K562 (cell line): ENCODE measurements around the gene SLITRK6. TPM values are rescaled to one million over a fixed set of nuclear protein-coding genes. Genes with fewer than 3 reads are reported as not detected.

Experiments
- ATAC-seq: fragments of 200-7000 bp; cut with Tn5 transposase; 3 replicates; pipeline ENCODE4 v1.9.1; 2020; ENCODE audit warnings: moderate library complexity
- BruUV-seq: library from RNA; stranded (reverse); fragments of 400-500 nt; replicated peaks from 2 replicates; lab custom pipeline; 2021; lab: Mats Ljungman, UMichigan
- CTCF ChIA-PET: fragments of 300-600 bp; formaldehyde crosslinking; extraction: SDS; loops from one replicate; lab custom pipeline; 2021; ENCODE audit warnings: low intra/inter-chr PET ratio; lab: Yijun Ruan, JAX
- POLR2A ChIA-PET: fragments of 300-600, 350-650 bp; sonication (Branson Sonifier 250); formaldehyde crosslinking; extraction: SDS; loops from one replicate; lab custom pipeline; 2021; ENCODE audit warnings: antibody characterized with exemption, inconsistent platforms; lab: Yijun Ruan, JAX
- DNase-seq, 4 experiments: peaks; one replicate each; pipeline versions ENCODE4 v3.0.0 to v3.0.0-alpha.2; 2011 to 2018; ENCODE audit warnings: low spot score in 3 of 4, mixed read lengths in 3 of 4; ENCODE audit errors: extremely low read depth in 1 of 4
- FAIRE-seq: peaks from 2 replicates; lab custom pipeline; 2011; peaks lifted over from hg19 to GRCh38; lab: Jason Lieb, UNC
- H2AFZ ChIP-seq: 2 replicates; pipeline ENCODE4 v1.6.0; 2011; ENCODE audit warnings: low read depth, low read length, control low read depth, inconsistent platforms
- H3K27ac ChIP-seq: fragments of 200-600 bp; 3 replicates; pipeline ENCODE4 v1.8.0; 2011; ENCODE audit warnings: low read depth, mild to moderate bottlenecking, control low read depth, inconsistent platforms, low read length, moderate library complexity, mixed read lengths; ENCODE audit errors: extremely low read depth
- H3K27me3 ChIP-seq, 2 experiments: fragments of 300-600 bp in 1 of 2; 2 replicates in 1 of 2; 3 replicates in 1 of 2; pipeline versions ENCODE4 v1.6.0 to v1.8.0; 2011; ENCODE audit warnings: inconsistent platforms in 2 of 2, low read length in 2 of 2, mild to moderate bottlenecking in 1 of 2, mixed read lengths in 1 of 2, moderate library complexity in 1 of 2; ENCODE audit not compliant: control insufficient read depth in 2 of 2, insufficient read depth in 2 of 2
- H3K36me3 ChIP-seq: fragments of 300-600 bp; 3 replicates; pipeline ENCODE4 v1.8.0; 2011; ENCODE audit warnings: mild to moderate bottlenecking, low read length, inconsistent platforms; ENCODE audit not compliant: control insufficient read depth, insufficient read depth
- H3K4me1 ChIP-seq, 2 experiments: fragments of 200-600 bp in 1 of 2; replicated peaks in 1 of 2; 2 replicates in 1 of 2; 3 replicates in 1 of 2; pipeline versions ENCODE4 v1.5.1 to v1.8.0; 2011; ENCODE audit warnings: inconsistent platforms in 2 of 2, low read length in 2 of 2, mild to moderate bottlenecking in 1 of 2, mixed read lengths in 1 of 2, moderate library complexity in 1 of 2; ENCODE audit not compliant: control insufficient read depth in 2 of 2, insufficient read depth in 2 of 2
- H3K4me2 ChIP-seq: 2 replicates; pipeline ENCODE4 v1.6.1; 2011; ENCODE audit warnings: low read length, control low read depth, inconsistent platforms, mixed read lengths; ENCODE audit not compliant: insufficient read depth
- H3K4me3 ChIP-seq: fragments of 200-600 bp; sonication (generic), shearing (Covaris generic); 2 replicates; pipeline ENCODE4 v1.5.1; 2016; ENCODE audit warnings: control low read depth, inconsistent platforms
- H3K79me2 ChIP-seq: fragments of 200-600 bp; 3 replicates; pipeline ENCODE4 v1.8.0; 2011; ENCODE audit warnings: low read length, inconsistent platforms; ENCODE audit not compliant: control insufficient read depth, insufficient read depth
- H3K9ac ChIP-seq, 2 experiments: 2 replicates each; pipeline versions ENCODE4 v1.6.0 to v1.6.1; 2011; ENCODE audit warnings: low read depth in 2 of 2, low read length in 2 of 2, control low read depth in 1 of 2, inconsistent platforms in 1 of 2, mild to moderate bottlenecking in 1 of 2, mixed read lengths in 1 of 2; ENCODE audit not compliant: insufficient read depth in 1 of 2
- H3K9me1 ChIP-seq: one replicate; pipeline ENCODE4 v1.6.0; 2011; ENCODE audit warnings: inconsistent platforms, mild to moderate bottlenecking, low read length, moderate library complexity; ENCODE audit not compliant: control insufficient read depth, insufficient read depth
- H3K9me3 ChIP-seq: replicated peaks from 2 replicates; pipeline ENCODE4 v1.5.1; 2011; ENCODE audit warnings: low read depth, low read length, inconsistent platforms; ENCODE audit not compliant: control insufficient read depth, insufficient read depth
- H4K20me1 ChIP-seq: replicated peaks from 2 replicates; pipeline ENCODE4 v1.6.1; 2011; ENCODE audit warnings: low read length, inconsistent platforms, mixed read lengths; ENCODE audit not compliant: control insufficient read depth, insufficient read depth
- ARID2 ChIP-seq: fragments of 450-650 bp; IDR thresholded peaks from 2 replicates; pipeline ENCODE4 v1.6.1; 2017; ENCODE audit warnings: antibody characterized with exemption, mild to moderate bottlenecking
- CTCF ChIP-seq, 3 experiments: IDR thresholded peaks in 2 of 3; conservative IDR thresholded peaks in 1 of 3; 2 replicates each; pipeline ENCODE4 v1.5.1; 2011 to 2012; ENCODE audit warnings: low read length in 3 of 3, mild to moderate bottlenecking in 3 of 3, control low read depth in 2 of 3, improper control_type of control experiment in 1 of 3, inconsistent platforms in 1 of 3, low read depth in 1 of 3, mixed read lengths in 1 of 3, moderate library complexity in 1 of 3; ENCODE audit not compliant: insufficient read depth in 2 of 3
- E4F1 ChIP-seq: fragments of 250-450 bp; sonication (Bioruptor Pico); IDR thresholded peaks from 2 replicates; pipeline ENCODE4 v1.5.0; 2021; ENCODE audit warnings: mild to moderate bottlenecking, borderline replicate concordance
- GATAD2A ChIP-seq: fragments of 450-650 bp; IDR thresholded peaks from 2 replicates; pipeline ENCODE4 v1.6.1; 2017
- HDAC1 ChIP-seq, 2 experiments: fragments of 450-650 bp; IDR thresholded peaks; 2 replicates each; pipeline ENCODE4 v1.6.1; 2016 to 2017; ENCODE audit warnings: inconsistent platforms in 1 of 2, mild to moderate bottlenecking in 1 of 2, moderate library complexity in 1 of 2
- KDM1A ChIP-seq, 2 experiments: fragments of 450-650 bp; IDR thresholded peaks; 2 replicates each; pipeline ENCODE4 v1.6.1; 2016; ENCODE audit warnings: mild to moderate bottlenecking in 2 of 2
- KDM4B ChIP-seq, 2 experiments: fragments of 450-650 bp in 1 of 2; sonication (generic) in 1 of 2; IDR thresholded peaks; 2 replicates each; pipeline ENCODE4 v1.6.1; 2016 to 2017; ENCODE audit warnings: borderline replicate concordance in 2 of 2, antibody characterized with exemption in 1 of 2, low read depth in 1 of 2, mild to moderate bottlenecking in 1 of 2
- MCM5 ChIP-seq: fragments of 450-650 bp; IDR thresholded peaks from 2 replicates; pipeline ENCODE4 v1.6.1; 2016; ENCODE audit warnings: low read depth
- POLR2H ChIP-seq: IDR thresholded peaks from 2 replicates; pipeline ENCODE4 v1.6.1; 2016; ENCODE audit warnings: missing genetic modification characterization, low read depth, mild to moderate bottlenecking, control low read depth, missing compliant biosample characterization, moderate library complexity
- POLR3G ChIP-seq: IDR thresholded peaks from 2 replicates; pipeline ENCODE4 v1.6.1; 2011; ENCODE audit not compliant: insufficient read length, insufficient replicate concordance; ENCODE audit errors: extremely low read depth
- RCOR1 ChIP-seq, 2 experiments: IDR thresholded peaks; 2 replicates each; pipeline ENCODE4 v1.6.1; 2012; ENCODE audit warnings: low read depth in 2 of 2, low read length in 2 of 2, borderline replicate concordance in 1 of 2, improper control_type of control experiment in 1 of 2
- RUNX1 ChIP-seq: sonication (generic); IDR thresholded peaks from 2 replicates; pipeline ENCODE4 v1.6.1; 2016; ENCODE audit warnings: antibody characterized with exemption, low read depth
- TAF1 ChIP-seq: IDR thresholded peaks from 2 replicates; pipeline ENCODE4 v1.6.1; 2011; ENCODE audit warnings: mild to moderate bottlenecking, low read length, moderate library complexity; ENCODE audit not compliant: insufficient read depth, control insufficient read depth, severe bottlenecking; ENCODE audit errors: extremely low read depth
- ZBTB17 ChIP-seq: fragments of 450-650 bp; formaldehyde crosslinking; IDR thresholded peaks from 2 replicates; pipeline ENCODE4 v1.4.0; 2020; ENCODE audit warnings: mild to moderate bottlenecking
- ZFP1 ChIP-seq: fragments of 450-650 bp; formaldehyde crosslinking; IDR thresholded peaks from 2 replicates; pipeline ENCODE4 v1.4.0; 2020; ENCODE audit warnings: mild to moderate bottlenecking, mixed read lengths
- ZNF224 ChIP-seq: sonication (generic); formaldehyde crosslinking; IDR thresholded peaks from 2 replicates; pipeline ENCODE4 v1.8.0; 2022; ENCODE audit warnings: mild to moderate bottlenecking, missing genetic modification reagents
- ZNF77 ChIP-seq: fragments of 250-450 bp; sonication (Bioruptor Pico); IDR thresholded peaks from 2 replicates; pipeline ENCODE4 v1.5.0; 2020
- ZSCAN32 ChIP-seq: fragments of 450-650 bp; formaldehyde crosslinking; IDR thresholded peaks from 2 replicates; pipeline ENCODE4 v1.4.0; 2020; ENCODE audit warnings: mild to moderate bottlenecking, moderate library complexity
- WGBS: fragments of 100-300 bp; shearing (Covaris generic); methylation state at CpG from one replicate; pipeline ENCODE4 v1.1.6; 2016; ENCODE audit warnings: low coverage, mixed read lengths; ENCODE audit not compliant: insufficient coverage; ENCODE audit errors: missing lambda C conversion rate; 5-methylcytosine and 5-hydroxymethylcytosine counted together
- in situ Hi-C: fragments of 300-500 bp; cut with MboI; formaldehyde crosslinking; loops from 4 replicates; pipeline ENCODE4 v1.15.0; 2018; ENCODE audit warnings: inconsistent platforms, mixed read lengths
- intact Hi-C: fragments of 100-400 bp; cut with micrococcal nuclease; formaldehyde crosslinking; loops from 2 replicates; pipeline ENCODE4 v1.14.2; 2022
- polyA plus RNA-seq, 8 experiments: library from polyadenylated mRNA; depleted of rRNA in 4 of 8; stranded (reverse) in 5 of 8; unstranded in 3 of 8; fragments of >200 nt; fragmentation: Nextera tagmentation in 2 of 8; fragmentation: Illumina TruSeq in 1 of 8; extraction: Ambion mirVana in 2 of 8; extraction: Trizol in 1 of 8; gene quantifications; 2 replicates each; pipeline versions ENCODE4 v1.2.1 to v1.2.3, GENCODE V29; 2011 to 2014; ENCODE audit warnings: inconsistent platforms in 1 of 8, missing spikeins in 1 of 8
- total RNA-seq, 7 experiments: library from RNA; depleted of rRNA in 6 of 7; stranded (reverse); fragments of >200 nt in 6 of 7; fragmentation: Illumina TruSeq in 2 of 7; extraction: Trizol in 2 of 7; gene quantifications; 2 replicates each; pipeline versions ENCODE4 v1.2.1 to v1.2.3, GENCODE V29; 2011 to 2021; ENCODE audit warnings: low replicate concordance in 1 of 7
- TF ChIP-seq, protein P1 (sequence below): sonication (generic); IDR thresholded peaks from 2 replicates; pipeline ENCODE4 v1.6.1; 2016

SLITRK6 gene
- total and polyA plus RNA-seq, 9 of the 15 experiments (the other 6 are each of a cell fraction or from before 2014, with no cell fraction given), result 0.01 to 0.04 TPM; not detected in 7

DNA sequence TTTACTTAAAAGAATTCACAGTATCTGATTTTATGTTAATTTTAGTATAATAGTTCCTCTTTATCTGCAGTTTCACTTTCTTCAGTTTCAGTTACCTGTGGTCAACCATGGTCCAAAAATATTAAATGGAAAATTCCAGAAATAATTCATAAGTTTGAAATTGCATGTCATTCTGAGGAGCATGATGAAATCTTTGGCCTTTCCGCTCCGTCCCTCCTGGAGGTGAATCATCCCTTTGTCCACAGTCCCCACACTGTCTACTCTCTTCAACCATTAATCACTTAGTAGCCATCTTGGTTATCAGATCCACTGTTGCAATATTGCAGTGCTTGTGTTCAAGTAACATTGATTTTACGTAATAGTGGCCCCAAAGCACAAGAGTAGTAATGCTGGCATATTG is 26.9 kb downstream of the SLITRK6 start:
- no peaks in the 10 kb centered on the region for H3K9me1 ChIP-seq
- no peak overlapping the region for H3K4me2 ChIP-seq
- no TSS peak for BruUV-seq
- in situ Hi-C loops, result no loop called here
- H3K9me3 ChIP-seq, result no peaks in the 10 kb centered on the region
- H2AFZ ChIP-seq, result no peak overlapping the region
- H3K79me2 ChIP-seq, result no peaks in the 10 kb centered on the region
- no peak overlapping the region for H3K27ac ChIP-seq
- DNase-seq (no peak), ATAC-seq (no peak), FAIRE-seq (no peak)
- 4% methylated on average over 3 of the region's 3 CpGs for WGBS
- ChIA-PET POLR2A (no interaction called here), CTCF (no interaction called here)
- intact Hi-C loops, result no loop called here
- H3K4me3 ChIP-seq, result no peak overlapping the region
- H4K20me1 ChIP-seq, result no peaks in the 10 kb centered on the region
- no peaks in the 10 kb centered on the region for H3K27me3 ChIP-seq
- H3K9ac ChIP-seq, result no peak overlapping the region
- TF ChIP-seq CTCF (IDR thresholded peaks at IDR 0.05 in 2 of 3, conservative IDR thresholded peaks at IDR 0.05 in 1 of 3; ENCODE audit: insufficient read depth in 2 of 3, low read depth in 1 of 3, low read length in 3 of 3) (no peak), POLR3G (no peak), ZSCAN32 (CRISPR knock-in tag) (no peak), ZNF224 (CRISPR knock-in tag) (no peak), POLR2H (no peak), TAF1 (no peak), E4F1 (CRISPR knock-in tag) (no peak), KDM4B (IDR thresholded peaks at IDR 0.05; ENCODE audit: borderline replicate concordance in 2 of 2, low read depth in 1 of 2) (no peak), RUNX1 (no peak), ZFP1 (no peak), ARID2 (no peak), HDAC1 (IDR thresholded peaks at IDR 0.05) (no peak), KDM1A (IDR thresholded peaks at IDR 0.05) (no peak), ZNF77 (CRISPR knock-in tag) (no peak), MCM5 (no peak), ZBTB17 (no peak), RCOR1 (IDR thresholded peaks at IDR 0.05; ENCODE audit: borderline replicate concordance in 1 of 2, low read depth in 2 of 2, low read length in 2 of 2) (no peak), GATAD2A (no peak)
- TF ChIP-seq, protein P1, sequence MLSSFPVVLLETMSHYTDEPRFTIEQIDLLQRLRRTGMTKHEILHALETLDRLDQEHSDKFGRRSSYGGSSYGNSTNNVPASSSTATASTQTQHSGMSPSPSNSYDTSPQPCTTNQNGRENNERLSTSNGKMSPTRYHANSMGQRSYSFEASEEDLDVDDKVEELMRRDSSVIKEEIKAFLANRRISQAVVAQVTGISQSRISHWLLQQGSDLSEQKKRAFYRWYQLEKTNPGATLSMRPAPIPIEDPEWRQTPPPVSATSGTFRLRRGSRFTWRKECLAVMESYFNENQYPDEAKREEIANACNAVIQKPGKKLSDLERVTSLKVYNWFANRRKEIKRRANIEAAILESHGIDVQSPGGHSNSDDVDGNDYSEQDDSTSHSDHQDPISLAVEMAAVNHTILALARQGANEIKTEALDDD, result no peak
- H3K36me3 ChIP-seq, result no peaks in the 10 kb centered on the region
- H3K4me1 ChIP-seq, result no peaks in the 10 kb centered on the region
